GM12878 (cell line): Measurements from ENCODE around the gene DXO. TPM values are rescaled to one million over a fixed set of nuclear protein-coding genes. Genes with fewer than 3 reads are reported as not detected.

Experiments
- ATAC-seq: fragments of 200-7000 bp; cut with Tn5 transposase; 3 replicates; pipeline ENCODE4 v1.9.1; 2020; ENCODE audit warnings: mild to moderate bottlenecking, moderate library complexity
- BruUV-seq: library from RNA; stranded (reverse); fragments of 400-500 nt; replicated peaks from 2 replicates; lab custom pipeline; 2021; lab: Mats Ljungman, UMichigan
- CTCF ChIA-PET: fragments of 300-600 bp; sonication (Branson Sonifier 250); formaldehyde crosslinking; extraction: SDS; loops from one replicate; lab custom pipeline; 2021; ENCODE audit warnings: inconsistent platforms; lab: Yijun Ruan, JAX
- POLR2A ChIA-PET: fragments of 350-600 bp; formaldehyde crosslinking; extraction: SDS; loops from one replicate; lab custom pipeline; 2021; ENCODE audit warnings: inconsistent platforms; lab: Charles Lee
- RAD21 ChIA-PET: fragments of 300-600 bp; sonication (Branson Sonifier 250); formaldehyde crosslinking; loops from one replicate; lab custom pipeline; 2023; ENCODE audit warnings: antibody characterized with exemption; ENCODE audit not compliant: unreplicated experiment; lab: Charles Lee
- SMC1A ChIA-PET: fragments of 300-600 bp; sonication (Branson Sonifier 250); formaldehyde crosslinking; loops from one replicate; lab custom pipeline; 2023; ENCODE audit not compliant: unreplicated experiment, uncharacterized antibody; lab: Charles Lee
- DNase-seq: peaks from one replicate; pipeline ENCODE4 v3.0.0-alpha.2; 2011; ENCODE audit warnings: low read depth, low spot score
- FAIRE-seq: peaks from 3 replicates; lab custom pipeline; 2011; peaks lifted over from hg19 to GRCh38; lab: Jason Lieb, UNC
- H2AFZ ChIP-seq: 2 replicates; pipeline ENCODE4 v1.6.0; 2011; ENCODE audit warnings: low read depth, low read length, control low read depth; ENCODE audit not compliant: control insufficient read depth
- H3K27ac ChIP-seq: 2 replicates; pipeline ENCODE4 v1.5.1; 2011; ENCODE audit warnings: control low read depth; ENCODE audit not compliant: control insufficient read depth, insufficient read depth
- H3K27me3 ChIP-seq, 2 experiments: replicated peaks in 1 of 2; 2 replicates each; pipeline versions ENCODE4 v1.6.0 to v1.6.1; 2011; ENCODE audit warnings: low read length in 1 of 2; ENCODE audit not compliant: control insufficient read depth in 2 of 2, insufficient read depth in 2 of 2
- H3K36me3 ChIP-seq, 2 experiments: 2 replicates each; pipeline ENCODE4 v1.5.1; 2011; ENCODE audit warnings: low read length in 1 of 2; ENCODE audit not compliant: control insufficient read depth in 2 of 2, insufficient read depth in 2 of 2
- H3K4me1 ChIP-seq: 2 replicates; pipeline ENCODE4 v1.6.1; 2011; ENCODE audit warnings: mild to moderate bottlenecking, low read length, moderate library complexity, mixed read lengths; ENCODE audit not compliant: control insufficient read depth, insufficient read depth
- H3K4me2 ChIP-seq: 2 replicates; pipeline ENCODE4 v1.6.0; 2011; ENCODE audit warnings: control low read depth; ENCODE audit not compliant: control insufficient read depth, insufficient read depth
- H3K4me3 ChIP-seq: fragments of 200-600 bp; sonication (generic); 2 replicates; pipeline ENCODE4 v1.5.1; 2016
- H3K79me2 ChIP-seq: 2 replicates; pipeline ENCODE4 v1.6.0; 2011; ENCODE audit warnings: low read length; ENCODE audit not compliant: control insufficient read depth, insufficient read depth
- H3K9ac ChIP-seq: 2 replicates; pipeline ENCODE4 v1.8.0; 2011; ENCODE audit warnings: low read length, control low read depth, mixed read lengths; ENCODE audit not compliant: control insufficient read depth, insufficient read depth
- H3K9me3 ChIP-seq: replicated peaks from 3 replicates; pipeline ENCODE4 v1.5.1; 2011; ENCODE audit warnings: mild to moderate bottlenecking, low read length; ENCODE audit not compliant: control insufficient read depth, insufficient read depth
- H4K20me1 ChIP-seq: 2 replicates; pipeline ENCODE4 v1.6.0; 2011; ENCODE audit not compliant: control insufficient read depth, insufficient read depth
- EZH2 ChIP-seq: IDR thresholded peaks from 2 replicates; pipeline ENCODE4 v1.6.1; 2012; ENCODE audit warnings: low read depth, mild to moderate bottlenecking, control low read depth, inconsistent platforms, low read length, borderline replicate concordance; ENCODE audit not compliant: control insufficient read depth
- FOXK2 ChIP-seq: fragments of 450-650 bp; IDR thresholded peaks from 2 replicates; pipeline ENCODE4 v1.6.1; 2017; ENCODE audit warnings: mild to moderate bottlenecking, moderate library complexity
- IKZF1 ChIP-seq: fragments of 450-650 bp; conservative IDR thresholded peaks from 2 replicates; pipeline ENCODE4 v1.6.1; 2017; ENCODE audit warnings: antibody characterized with exemption, mild to moderate bottlenecking
- MYC ChIP-seq: IDR thresholded peaks from 2 replicates; pipeline ENCODE4 v1.6.1; 2011; ENCODE audit warnings: mild to moderate bottlenecking, low read length, moderate library complexity, inconsistent platforms; ENCODE audit not compliant: insufficient read depth, insufficient replicate concordance, insufficient read length, severe bottlenecking
- NR2F1 ChIP-seq: fragments of 450-650 bp; conservative IDR thresholded peaks from 2 replicates; pipeline ENCODE4 v1.6.1; 2017; ENCODE audit warnings: mild to moderate bottlenecking
- POLR2A ChIP-seq: IDR thresholded peaks from 2 replicates; pipeline ENCODE4 v1.6.1; 2011; ENCODE audit warnings: low read depth, mild to moderate bottlenecking, low read length
- SMC3 ChIP-seq: IDR thresholded peaks from 2 replicates; pipeline ENCODE4 v1.6.1; 2011; ENCODE audit warnings: low read length, improper control_type of control experiment, borderline replicate concordance
- SP1 ChIP-seq: IDR thresholded peaks from one replicate; pipeline ENCODE4 v1.6.1; 2011; ENCODE audit warnings: low read depth, low read length
- STAT1 ChIP-seq: fragments of 450-650 bp; conservative IDR thresholded peaks from 2 replicates; pipeline ENCODE4 v1.6.1; 2014; ENCODE audit warnings: antibody characterized with exemption, mild to moderate bottlenecking
- TCF3 ChIP-seq: IDR thresholded peaks from 2 replicates; pipeline ENCODE4 v1.6.1; 2012; ENCODE audit warnings: low read depth, mild to moderate bottlenecking, low read length, borderline replicate concordance; ENCODE audit not compliant: insufficient read depth
- YY1 ChIP-seq: IDR thresholded peaks from 2 replicates; pipeline ENCODE4 v1.6.1; 2011; ENCODE audit warnings: low read depth, mild to moderate bottlenecking, low read length
- WGBS: methylation state at CpG from one replicate; pipeline ENCODE4 v1.1.6; 2016; ENCODE audit warnings: low lambda C conversion rate; ENCODE audit not compliant: insufficient replicate concordance, insufficient coverage; ENCODE audit errors: missing lambda C conversion rate; 5-methylcytosine and 5-hydroxymethylcytosine counted together
- in situ Hi-C: fragments of 300-500 bp; cut with MboI; formaldehyde crosslinking; loops from 9 replicates; pipeline ENCODE4 v1.14.3; 2018; ENCODE audit warnings: mixed read lengths
- intact Hi-C: fragments of 100-400 bp; cut with micrococcal nuclease; formaldehyde crosslinking; loops from one replicate; pipeline ENCODE4 v1.14.2; 2022; ENCODE audit not compliant: unreplicated experiment
- polyA plus RNA-seq, 11 experiments: library from polyadenylated mRNA; depleted of rRNA in 4 of 11; unstranded in 6 of 11; stranded (reverse) in 5 of 11; fragments of >200 nt; fragmentation: Nextera tagmentation in 4 of 11; fragmentation: Illumina TruSeq in 1 of 11; extraction: Ambion mirVana in 4 of 11; extraction: Trizol in 1 of 11; gene quantifications; 1 replicate in 1 of 11; 2 replicates in 10 of 11; pipeline versions ENCODE4 v1.2.1 to v1.2.3, GENCODE V29; 2011 to 2016; ENCODE audit warnings: inconsistent platforms in 2 of 11, missing spikeins in 2 of 11, low read depth in 1 of 11
- total RNA-seq, 4 experiments: library from RNA; depleted of rRNA in 3 of 4; stranded (reverse); fragments of >200 nt in 3 of 4; fragmentation: Illumina TruSeq in 1 of 4; extraction: Trizol in 1 of 4; gene quantifications; 2 replicates each; pipeline versions ENCODE4 v1.2.1 to v1.2.3, GENCODE V29; 2013 to 2021
- TF ChIP-seq, protein P1 (sequence below): fragments of 450-650 bp; IDR thresholded peaks from 2 replicates; pipeline ENCODE4 v1.6.1; 2017; ENCODE audit warnings: mild to moderate bottlenecking, moderate library complexity
- TF ChIP-seq, protein P2 (sequence below): fragments of 450-650 bp; IDR thresholded peaks from 2 replicates; pipeline ENCODE4 v1.6.1; 2016; ENCODE audit warnings: mild to moderate bottlenecking

The DXO gene
- total and polyA plus RNA-seq, 10 of the 15 experiments (the other 5 are each of a cell fraction or from before 2014, with no cell fraction given) = 4.5 to 21.4 (median 16.3) TPM

DNA sequence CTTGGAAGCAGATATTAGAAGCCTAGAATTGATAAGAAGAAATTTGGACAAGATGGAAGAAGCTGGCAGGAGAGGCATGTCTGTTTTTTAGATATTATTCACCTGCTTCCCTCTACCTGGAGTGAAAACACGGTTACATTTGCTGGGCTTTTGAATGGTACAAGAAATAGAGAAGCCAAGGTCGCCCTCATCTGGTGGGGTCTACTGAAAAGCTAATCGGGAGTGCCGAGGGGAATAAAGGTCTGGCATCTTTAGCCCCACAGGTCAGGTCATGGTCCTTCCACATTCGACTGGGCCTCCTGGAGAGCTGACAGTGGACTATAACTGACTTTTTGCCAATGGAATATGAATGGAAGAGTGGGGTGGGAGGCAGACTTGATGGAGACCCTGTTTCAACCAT lies 49.0 kb downstream of the DXO start (continued):
- TF ChIP-seq, protein P1, sequence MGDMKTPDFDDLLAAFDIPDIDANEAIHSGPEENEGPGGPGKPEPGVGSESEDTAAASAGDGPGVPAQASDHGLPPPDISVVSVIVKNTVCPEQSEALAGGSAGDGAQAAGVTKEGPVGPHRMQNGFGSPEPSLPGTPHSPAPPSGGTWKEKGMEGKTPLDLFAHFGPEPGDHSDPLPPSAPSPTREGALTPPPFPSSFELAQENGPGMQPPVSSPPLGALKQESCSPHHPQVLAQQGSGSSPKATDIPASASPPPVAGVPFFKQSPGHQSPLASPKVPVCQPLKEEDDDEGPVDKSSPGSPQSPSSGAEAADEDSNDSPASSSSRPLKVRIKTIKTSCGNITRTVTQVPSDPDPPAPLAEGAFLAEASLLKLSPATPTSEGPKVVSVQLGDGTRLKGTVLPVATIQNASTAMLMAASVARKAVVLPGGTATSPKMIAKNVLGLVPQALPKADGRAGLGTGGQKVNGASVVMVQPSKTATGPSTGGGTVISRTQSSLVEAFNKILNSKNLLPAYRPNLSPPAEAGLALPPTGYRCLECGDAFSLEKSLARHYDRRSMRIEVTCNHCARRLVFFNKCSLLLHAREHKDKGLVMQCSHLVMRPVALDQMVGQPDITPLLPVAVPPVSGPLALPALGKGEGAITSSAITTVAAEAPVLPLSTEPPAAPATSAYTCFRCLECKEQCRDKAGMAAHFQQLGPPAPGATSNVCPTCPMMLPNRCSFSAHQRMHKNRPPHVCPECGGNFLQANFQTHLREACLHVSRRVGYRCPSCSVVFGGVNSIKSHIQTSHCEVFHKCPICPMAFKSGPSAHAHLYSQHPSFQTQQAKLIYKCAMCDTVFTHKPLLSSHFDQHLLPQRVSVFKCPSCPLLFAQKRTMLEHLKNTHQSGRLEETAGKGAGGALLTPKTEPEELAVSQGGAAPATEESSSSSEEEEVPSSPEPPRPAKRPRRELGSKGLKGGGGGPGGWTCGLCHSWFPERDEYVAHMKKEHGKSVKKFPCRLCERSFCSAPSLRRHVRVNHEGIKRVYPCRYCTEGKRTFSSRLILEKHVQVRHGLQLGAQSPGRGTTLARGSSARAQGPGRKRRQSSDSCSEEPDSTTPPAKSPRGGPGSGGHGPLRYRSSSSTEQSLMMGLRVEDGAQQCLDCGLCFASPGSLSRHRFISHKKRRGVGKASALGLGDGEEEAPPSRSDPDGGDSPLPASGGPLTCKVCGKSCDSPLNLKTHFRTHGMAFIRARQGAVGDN = no peak
- no peak for TF ChIP-seq IKZF1
- TF ChIP-seq SP1 = no peak
- TF ChIP-seq SMC3 = peak; percentile 51; the same call in 1 of the 2 replicates
- no peak for TF ChIP-seq POLR2A
- TF ChIP-seq NR2F1 = 0 out of 2 replicates have a peak, but pooled peaks have one; percentile 34
- no peak for TF ChIP-seq STAT1
- 0 out of 2 replicates have a peak, but pooled peaks have one; percentile 40 for TF ChIP-seq YY1

DNA sequence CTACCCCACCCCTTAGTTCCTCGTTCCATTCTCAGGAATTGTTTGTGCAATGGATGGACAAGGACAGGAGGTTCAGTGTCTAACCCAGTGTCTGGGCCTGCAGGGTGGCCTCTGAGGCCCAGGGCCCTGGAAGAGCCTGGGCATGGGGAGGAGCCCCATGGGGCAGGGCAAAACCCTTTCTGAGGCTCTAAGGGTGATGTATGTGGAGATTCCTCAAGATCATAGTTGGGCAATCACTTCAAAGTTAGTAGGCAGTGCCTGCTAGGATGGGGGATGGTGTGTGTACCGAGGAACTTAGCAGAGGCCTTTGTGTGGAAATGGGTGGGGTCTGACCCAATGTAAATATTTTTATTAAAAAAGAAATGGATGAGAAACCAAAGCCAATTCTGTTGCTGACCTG lies 51.1 kb downstream of the DXO start:
- Histone ChIP-seq H2AFZ (no peak overlapping the region), H3K36me3 (no peaks in the 10 kb centered on the region), H3K27me3 (no peaks in the 10 kb centered on the region), H3K9ac (no peak overlapping the region), H3K4me2 (no peak overlapping the region), H3K9me3 (peaks cover under 1% of the 10 kb centered on the region; the same call in 1 of the 3 replicates), H3K4me1 (no peaks in the 10 kb centered on the region), H3K4me3 (no peak overlapping the region), H4K20me1 (no peaks in the 10 kb centered on the region), H3K79me2 (no peaks in the 10 kb centered on the region), H3K27ac (no peak overlapping the region)
- in situ Hi-C loops (no loop called here), intact Hi-C loops (no loop called here)
- ChIA-PET SMC1A (interaction anchor here (0.6 kb wide), 1 partner anchor 83 kb away, joined by 3 read pairs; no protein-coding TSS in a partner anchor), RAD21 (no interaction called here), POLR2A (interaction anchor here (0.6 kb wide), 1 partner anchor 306 kb away, joined by 3 read pairs; the partner anchor contains the start of gene AIF1), CTCF (interaction anchor here (1.0 to 1.3 kb wide), 2 partner anchors 31 to 91 kb away, joined by 3 to 5 read pairs; no protein-coding TSS in a partner anchor)
- DNase-seq (no peak), ATAC-seq (no peak), FAIRE-seq (no peak)
- 35% methylated on average over 2 of the region's 2 CpGs for WGBS
- TF ChIP-seq EZH2 (no peak), FOXK2 (no peak), TCF3 (no peak), MYC (no peak)
- TF ChIP-seq, protein P2, sequence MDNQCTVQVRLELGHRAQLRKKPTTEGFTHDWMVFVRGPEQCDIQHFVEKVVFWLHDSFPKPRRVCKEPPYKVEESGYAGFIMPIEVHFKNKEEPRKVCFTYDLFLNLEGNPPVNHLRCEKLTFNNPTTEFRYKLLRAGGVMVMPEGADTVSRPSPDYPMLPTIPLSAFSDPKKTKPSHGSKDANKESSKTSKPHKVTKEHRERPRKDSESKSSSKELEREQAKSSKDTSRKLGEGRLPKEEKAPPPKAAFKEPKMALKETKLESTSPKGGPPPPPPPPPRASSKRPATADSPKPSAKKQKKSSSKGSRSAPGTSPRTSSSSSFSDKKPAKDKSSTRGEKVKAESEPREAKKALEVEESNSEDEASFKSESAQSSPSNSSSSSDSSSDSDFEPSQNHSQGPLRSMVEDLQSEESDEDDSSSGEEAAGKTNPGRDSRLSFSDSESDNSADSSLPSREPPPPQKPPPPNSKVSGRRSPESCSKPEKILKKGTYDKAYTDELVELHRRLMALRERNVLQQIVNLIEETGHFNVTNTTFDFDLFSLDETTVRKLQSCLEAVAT = no peak
- no TSS peak for BruUV-seq
